Left cardiac atrium (tissue), 4 donors: ENCODE data around the gene CSNK1D. TPM values are rescaled to one million over a fixed set of nuclear protein-coding genes. Genes with fewer than 3 reads are reported as not detected.

ENCODE experiments used
- ATAC-seq, 2 donors: fragments of 200-7000 bp; cut with Tn5 transposase; one replicate each; pipeline ENCODE4 v1.9.1; 2020; ENCODE audit warnings: mild to moderate bottlenecking in 2 of 2, moderate library complexity in 2 of 2
- DNase-seq: peaks from one replicate; pipeline ENCODE4 v3.0.0-alpha.2; 2020
- intact Hi-C, 2 donors: fragments of 100-400 bp; cut with DNase I; formaldehyde crosslinking; loops; one replicate each; pipeline versions ENCODE4 v1.14.1 to v1.15.1; 2022 to 2023
- total RNA-seq, 2 donors: library from RNA; stranded (reverse); fragmentation: NEBNext Ultra II Directional; extraction: Animal tissue kit (Norgen Biotek cat#: 25700); gene quantifications; one replicate each; pipeline ENCODE4 v1.2.1, GENCODE V29; 2021
- donor health status: DM: no; HTN: yes; CAD: no.
- donor health status: DM: no; HTN: yes; CAD: no; lungs with severe emphysema.
- donor health status: DM: yes; HTN: yes; CAD: no.
- donor health status: Dilated cardiomyopathy.

The CSNK1D gene
- total RNA-seq, 2 donors from 2014 or later, result 63.6 to 88.2 TPM

DNA sequence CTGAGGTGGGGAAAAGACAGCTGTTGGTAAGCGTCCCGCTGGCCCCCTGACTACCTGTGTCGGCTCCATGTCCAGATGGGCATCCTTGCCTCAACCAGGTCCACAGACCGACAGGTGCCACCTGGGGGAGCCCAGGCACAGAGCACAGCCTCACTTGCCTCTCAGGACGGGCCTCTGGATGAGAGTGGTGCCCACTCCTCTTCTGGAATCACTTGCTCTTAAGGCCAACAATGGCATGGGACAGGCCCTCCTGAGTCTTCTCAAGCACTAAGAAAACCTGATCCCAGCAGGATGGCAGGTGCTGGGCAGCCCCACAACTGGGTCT lies 27.5 kb downstream of the CSNK1D start:
- no peak for ATAC-seq
- intact Hi-C loops, result loop anchor here in 1 of 2 donors (10.0 kb wide), 1 partner anchor 49 kb away; no protein-coding TSS in a partner anchor
- DNase-seq, result no peak

DNA sequence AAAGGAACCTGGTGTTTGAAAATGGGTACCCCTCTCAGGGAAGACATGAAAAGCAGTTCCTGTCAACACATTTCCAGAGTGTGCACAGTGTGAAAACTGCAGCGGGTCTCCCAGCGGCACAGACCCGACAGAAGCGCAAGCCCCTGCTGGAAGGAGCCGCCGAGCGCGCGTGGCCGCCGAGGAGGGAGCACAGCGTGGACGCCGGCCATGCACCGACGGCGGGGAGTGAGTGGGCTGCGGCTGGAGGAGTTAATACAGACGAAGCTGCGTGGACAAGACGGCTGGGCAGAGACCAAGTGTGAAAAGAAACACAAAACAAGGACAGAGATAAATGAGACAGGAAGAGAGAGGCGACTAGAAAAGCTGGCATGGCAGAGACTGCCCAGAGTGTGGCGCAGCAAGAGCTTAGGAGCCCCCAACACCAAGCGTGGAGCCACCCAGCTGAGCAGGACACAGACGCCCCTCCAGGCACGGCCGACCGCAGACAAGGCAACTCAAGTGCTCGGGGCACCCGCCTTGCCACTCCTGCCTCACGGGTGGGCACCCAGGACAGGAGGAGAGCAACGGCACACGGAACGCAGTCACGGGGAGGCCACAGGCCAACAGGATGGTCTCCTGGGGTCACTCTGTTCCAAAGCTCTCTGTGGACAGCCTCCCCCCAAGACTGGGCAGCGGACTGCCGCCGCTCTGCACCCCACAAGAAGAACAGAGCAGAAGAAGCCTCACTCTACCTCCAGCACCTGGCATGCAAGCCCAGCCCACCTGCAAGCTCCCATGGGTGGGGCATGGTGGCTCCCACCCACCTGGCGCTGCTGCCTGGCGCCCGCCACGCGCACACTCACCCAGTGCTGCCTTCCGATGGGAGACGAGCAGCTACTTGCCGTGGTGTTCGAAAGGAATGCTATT lies 28.1 kb downstream of the CSNK1D start:
- no peak for ATAC-seq
- DNase-seq, result no peak
- intact Hi-C loops, result loop anchor here in 1 of 2 donors (10.0 kb wide), 1 partner anchor 49 kb away; no protein-coding TSS in a partner anchor

DNA sequence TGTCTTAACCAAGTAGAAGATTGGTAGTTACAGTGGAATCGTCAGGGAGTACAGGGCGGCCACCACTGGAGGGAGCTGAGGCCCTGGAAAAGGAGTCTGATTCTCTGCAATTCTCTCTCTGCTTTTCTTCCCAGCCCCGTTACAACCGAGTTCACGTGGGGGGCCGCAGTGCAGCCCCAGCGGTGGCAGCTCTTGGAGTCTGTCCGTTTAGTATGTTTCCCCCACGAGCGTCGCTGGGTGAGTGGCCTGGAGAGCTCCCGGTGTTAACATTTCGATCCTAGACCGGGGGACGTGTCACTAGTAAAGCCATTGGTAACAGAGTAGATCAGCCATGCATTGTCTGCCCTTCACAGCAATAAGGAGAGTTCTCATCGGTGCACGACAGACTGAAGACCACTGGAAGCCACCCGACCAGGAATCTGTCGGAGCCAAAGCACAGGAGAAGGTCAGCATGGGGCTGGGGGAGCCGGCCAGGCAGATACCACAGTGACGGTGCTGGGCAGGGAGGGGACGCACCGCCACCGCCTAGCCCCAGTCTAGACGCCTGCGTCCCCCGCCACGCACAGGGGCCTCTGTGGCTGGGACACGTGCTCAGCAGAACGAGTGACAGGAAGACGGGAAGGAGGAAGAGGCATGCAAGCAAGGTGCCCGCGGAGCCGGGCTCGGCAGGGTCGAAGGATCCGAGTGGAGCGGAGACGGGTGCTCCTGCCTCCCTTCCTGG lies 28.9 kb downstream of the CSNK1D start:
- ATAC-seq, result no peak
- intact Hi-C loops, result loop anchor here in 1 of 2 donors (10.0 kb wide), 1 partner anchor 50 kb away; no protein-coding TSS in a partner anchor
- DNase-seq, result no peak

DNA sequence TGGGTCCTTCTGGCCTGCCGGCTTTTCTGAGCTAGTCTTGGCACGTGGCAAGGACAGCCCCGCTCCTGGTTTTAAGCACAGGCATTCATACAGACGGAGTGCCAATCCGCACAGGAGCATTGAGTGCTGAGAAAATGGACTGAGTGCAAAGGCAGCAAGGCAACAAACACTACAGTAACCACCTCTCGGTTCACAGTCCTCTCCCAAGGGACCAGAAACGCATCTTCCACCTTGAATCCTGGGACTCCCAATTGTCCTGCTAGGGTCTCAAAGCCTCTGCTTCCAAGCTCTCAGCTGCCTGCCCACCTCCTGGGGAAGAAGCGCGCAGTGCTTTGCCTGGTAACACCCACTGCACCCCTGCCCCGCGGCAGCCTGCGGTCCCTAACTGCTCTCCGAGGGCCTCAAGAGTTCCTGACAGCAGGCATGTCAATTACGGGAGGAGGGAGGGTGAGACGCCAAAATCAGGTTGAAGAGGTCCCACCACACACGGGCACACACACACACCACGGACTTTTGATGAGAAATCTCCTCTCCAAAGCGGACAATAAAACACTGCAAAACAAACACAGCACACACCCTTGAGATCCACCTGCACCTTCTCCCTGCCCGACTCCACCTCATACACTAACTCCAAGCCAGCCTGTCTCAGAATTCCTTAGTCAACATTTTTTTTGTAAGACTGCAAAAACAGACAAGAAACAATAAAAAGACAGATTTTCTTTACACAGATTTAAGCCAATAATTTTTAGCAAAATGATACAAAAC lies 29.7 kb downstream of the CSNK1D start:
- no peak for ATAC-seq
- intact Hi-C loops, result loop anchor here in 1 of 2 donors (10.0 kb wide), 1 partner anchor 51 kb away; no protein-coding TSS in a partner anchor
- no peak for DNase-seq

DNA sequence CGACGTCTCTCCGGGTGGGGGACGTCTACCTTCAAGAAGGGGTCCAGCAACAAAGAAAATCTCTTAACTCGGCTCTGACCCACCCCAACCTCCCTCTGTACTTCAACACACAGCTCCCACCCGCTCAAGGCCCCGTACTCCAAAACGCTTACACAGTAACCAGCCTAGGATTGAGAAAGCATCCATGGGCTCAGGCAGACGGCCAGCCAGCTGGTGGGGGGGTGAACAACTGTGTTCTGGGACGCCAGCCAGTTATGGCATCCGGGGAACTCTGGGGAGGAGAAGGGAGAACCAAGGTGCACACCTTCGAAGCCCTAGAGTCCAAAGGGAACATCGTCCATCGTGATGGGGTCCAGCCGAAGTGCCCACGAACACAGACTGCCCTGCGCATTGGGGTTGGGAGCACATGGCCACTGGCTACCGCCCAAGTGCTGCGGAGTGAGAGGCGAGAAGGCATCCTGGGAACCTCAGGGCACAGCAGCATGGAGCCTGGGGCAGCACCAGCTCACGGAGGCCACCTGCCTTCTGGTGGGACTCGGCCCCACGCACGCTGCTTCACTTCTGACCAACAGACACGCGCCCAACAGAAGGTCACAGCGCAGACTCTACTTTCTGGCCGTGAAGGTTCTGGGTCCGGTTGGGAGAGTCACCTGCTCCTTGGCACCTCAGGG lies 30.4 kb downstream of the CSNK1D start:
- intact Hi-C loops, result loop anchor here in 1 of 2 donors (10.0 kb wide), 1 partner anchor 52 kb away; no protein-coding TSS in a partner anchor
- ATAC-seq (peak; percentile 30 to 45), DNase-seq (peak; percentile 83)

DNA sequence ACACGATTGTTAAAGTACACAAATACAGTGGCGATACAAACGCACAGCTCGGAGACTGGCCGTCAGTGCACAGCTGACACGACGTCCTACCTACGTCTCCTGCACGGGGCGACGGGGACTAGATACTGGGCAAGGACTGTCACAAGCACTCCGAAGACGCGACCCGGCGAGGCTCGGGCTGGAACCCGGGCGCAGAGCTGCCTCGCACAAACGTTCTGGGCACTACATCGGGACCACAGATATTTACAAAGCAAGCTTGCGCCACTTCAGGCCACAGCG lies 30.9 kb downstream of the CSNK1D start:
- intact Hi-C loops, result loop anchor here in 1 of 2 donors (10.0 kb wide), 1 partner anchor 52 kb away; no protein-coding TSS in a partner anchor
- DNase-seq (no peak), ATAC-seq (no peak)

DNA sequence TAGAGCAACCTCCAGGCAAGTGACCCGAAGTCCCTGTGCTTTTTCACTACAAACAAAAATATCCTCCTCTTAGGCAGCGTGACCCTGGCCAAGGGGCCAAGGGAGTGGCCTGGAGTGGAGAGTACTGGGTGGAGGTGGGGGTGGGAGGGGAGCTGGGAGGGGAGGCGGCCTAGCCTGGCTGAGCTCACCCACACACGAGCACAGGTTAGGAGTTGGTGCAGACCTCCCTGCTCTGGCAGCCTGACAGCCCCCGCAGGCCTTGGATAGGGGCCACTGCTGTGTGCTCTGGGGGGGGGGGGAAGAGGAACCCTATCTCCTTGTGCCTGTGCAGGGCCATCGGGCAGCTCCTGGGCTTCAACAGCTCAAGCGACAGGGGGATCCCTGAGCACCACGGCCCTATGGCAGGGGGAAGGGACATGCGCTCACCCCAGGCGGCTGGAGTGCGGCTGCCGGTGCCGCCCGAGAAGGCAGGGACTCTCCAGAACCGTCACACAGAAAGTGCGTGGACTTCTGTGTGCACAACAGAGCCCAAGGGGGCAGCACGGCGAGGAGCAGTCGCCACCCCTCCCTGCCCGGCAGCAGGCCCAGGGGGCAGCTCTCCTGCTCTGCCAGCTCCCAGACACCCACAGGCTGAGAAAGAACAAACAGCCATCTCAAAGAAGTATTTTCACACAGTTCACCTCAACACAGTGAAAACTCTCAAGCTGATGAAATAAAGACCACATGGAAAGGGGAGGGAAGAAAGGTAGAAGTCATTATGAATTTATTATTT lies 31.4 kb downstream of the CSNK1D start:
- intact Hi-C loops, result loop anchor here in 1 of 2 donors (10.0 kb wide), 1 partner anchor 53 kb away; no protein-coding TSS in a partner anchor
- ATAC-seq, result peak; percentile 9 to 49
- DNase-seq, result no peak

DNA sequence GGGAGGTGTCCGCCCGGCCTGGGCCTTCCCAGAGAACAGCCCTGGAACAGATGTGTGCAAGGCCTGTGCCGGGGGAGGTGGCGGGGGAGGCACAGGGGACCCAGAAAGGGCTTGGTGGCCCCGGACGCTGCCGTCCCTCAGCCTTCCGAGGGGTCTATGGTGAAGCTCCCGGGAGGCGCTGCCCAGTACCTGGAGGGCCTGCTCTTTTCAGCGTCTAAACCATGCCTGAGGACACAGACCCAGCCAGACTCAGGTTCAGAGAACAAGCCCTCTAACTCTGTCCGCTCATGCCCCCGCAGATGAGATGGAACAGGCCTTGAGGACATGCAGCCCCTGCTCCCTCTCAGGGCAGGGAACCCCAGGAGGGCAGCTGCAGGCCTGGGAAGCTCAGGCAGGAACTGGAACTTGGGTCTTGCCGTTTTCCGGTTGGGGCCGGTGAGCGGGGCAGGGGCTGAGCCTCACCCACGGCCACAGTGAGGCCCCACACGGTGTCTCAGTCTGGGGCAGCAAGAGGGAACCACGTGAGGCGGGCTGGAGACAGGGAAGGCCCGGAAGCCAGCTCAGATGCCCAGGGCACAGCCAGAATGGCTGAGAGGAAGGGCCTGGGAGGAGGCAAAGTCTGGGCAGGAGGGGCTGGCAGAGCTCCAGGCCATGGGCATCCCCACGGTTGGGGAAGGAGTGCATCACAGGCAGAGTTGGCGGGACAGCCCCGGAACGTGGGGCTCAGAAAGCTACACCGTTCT lies 32.1 kb downstream of the CSNK1D start:
- DNase-seq (peak; percentile 86), ATAC-seq (peak; percentile 48 to 49)
- intact Hi-C loops, result loop anchor here in 1 of 2 donors (10.0 kb wide), 1 partner anchor 53 kb away; no protein-coding TSS in a partner anchor

DNA sequence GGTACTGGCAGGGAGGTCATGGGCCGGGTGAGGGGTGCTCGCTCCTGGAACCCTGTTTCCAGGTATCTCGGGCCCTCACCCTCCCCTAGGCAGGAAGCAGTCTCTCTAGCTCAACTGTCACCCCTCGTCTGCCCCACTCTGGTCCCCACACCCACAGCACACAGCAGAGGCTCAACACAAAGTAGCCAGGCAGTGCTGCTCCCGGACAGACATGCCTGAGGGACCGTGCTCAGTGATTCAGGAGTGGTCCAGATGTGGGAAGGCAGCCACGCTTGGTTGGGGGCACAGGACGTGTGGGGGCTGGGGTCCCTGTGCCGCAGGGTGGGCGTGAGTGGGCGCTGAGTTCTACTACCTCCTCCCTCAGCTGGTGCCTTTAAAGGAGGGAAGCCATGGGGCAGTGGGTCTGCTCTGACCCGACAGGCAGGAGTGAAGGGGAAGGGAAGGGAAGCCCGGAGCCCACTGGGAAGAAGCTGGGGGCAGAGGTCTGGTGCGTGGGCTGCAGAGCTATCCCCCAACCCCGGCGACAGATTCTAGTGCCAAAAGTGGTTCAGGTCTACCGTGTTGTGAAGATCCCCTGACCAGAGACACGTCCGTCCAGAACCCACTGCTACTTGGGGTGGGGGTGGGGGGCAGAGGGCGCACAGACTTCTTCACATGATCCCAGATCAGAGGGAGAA lies 32.9 kb downstream of the CSNK1D start:
- DNase-seq (no peak), ATAC-seq (no peak)
- intact Hi-C loops, result loop anchor here in 1 of 2 donors (10.0 kb wide), 1 partner anchor 54 kb away; no protein-coding TSS in a partner anchor

DNA sequence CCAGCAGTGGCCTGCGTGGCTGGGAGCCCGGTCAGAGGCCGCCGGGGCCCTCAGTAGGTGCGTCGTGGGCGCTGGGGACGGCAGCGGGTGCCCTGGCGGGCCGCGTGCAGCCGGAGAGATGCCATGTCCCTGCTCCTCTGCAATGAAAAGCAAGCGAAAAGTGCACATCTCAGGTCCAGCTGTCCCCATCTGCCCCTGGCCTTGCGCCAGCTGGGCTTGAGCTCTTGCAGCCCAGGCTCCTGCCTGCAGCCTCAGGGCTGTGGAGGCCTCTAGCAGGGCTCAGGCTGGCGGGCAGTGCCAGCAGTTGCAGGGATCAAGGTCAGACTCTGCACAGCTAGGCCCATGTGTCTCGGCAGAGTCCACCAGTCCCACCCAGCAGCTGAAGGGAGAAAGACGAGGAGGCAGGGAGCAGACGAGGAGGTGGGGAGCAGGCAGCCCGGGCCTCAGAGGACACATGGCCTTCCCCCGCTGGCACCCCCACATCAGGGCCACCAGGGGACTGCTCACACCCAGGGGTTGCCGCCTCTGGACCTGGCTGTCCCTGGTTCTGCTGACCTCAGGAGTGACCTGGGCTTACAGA lies 33.5 kb downstream of the CSNK1D start:
- intact Hi-C loops, result loop anchor here in 1 of 2 donors (5.0 to 10.0 kb wide), 3 partner anchors 32 to 82 kb away; partner anchors contain the start of gene CSNK1D
- DNase-seq, result no peak
- ATAC-seq, result no peak

DNA sequence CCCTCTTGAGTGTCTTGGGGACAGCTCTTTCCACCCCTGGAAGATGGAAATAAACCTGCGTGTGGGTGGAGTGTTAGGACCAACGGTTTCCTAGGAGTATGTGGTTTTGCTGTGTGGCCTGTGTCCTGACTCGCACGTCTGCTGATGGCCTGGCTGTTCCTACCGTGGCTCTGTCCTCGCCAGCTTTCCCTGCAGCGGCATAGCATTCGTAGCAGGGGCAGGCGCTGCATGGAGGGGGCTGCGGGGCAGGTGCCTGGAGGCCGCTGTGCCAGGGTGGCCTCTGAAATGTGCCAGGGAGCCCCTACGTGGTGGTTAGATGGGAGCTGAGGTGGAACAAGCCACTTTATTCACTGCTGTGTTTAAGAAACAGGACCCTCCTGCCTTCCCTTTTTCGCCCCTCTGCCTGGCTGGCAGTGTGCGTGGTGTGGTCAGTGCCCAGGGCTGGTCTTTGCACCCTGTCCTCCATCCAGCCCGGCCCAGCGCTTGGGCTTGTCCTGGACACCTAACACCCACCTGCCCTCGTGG lies 34.0 kb downstream of the CSNK1D start:
- ATAC-seq, result no peak
- intact Hi-C loops, result loop anchor here in 1 of 2 donors (5.0 kb wide), 2 partner anchors 33 to 83 kb away; partner anchors contain the start of gene CSNK1D
- DNase-seq, result no peak

DNA sequence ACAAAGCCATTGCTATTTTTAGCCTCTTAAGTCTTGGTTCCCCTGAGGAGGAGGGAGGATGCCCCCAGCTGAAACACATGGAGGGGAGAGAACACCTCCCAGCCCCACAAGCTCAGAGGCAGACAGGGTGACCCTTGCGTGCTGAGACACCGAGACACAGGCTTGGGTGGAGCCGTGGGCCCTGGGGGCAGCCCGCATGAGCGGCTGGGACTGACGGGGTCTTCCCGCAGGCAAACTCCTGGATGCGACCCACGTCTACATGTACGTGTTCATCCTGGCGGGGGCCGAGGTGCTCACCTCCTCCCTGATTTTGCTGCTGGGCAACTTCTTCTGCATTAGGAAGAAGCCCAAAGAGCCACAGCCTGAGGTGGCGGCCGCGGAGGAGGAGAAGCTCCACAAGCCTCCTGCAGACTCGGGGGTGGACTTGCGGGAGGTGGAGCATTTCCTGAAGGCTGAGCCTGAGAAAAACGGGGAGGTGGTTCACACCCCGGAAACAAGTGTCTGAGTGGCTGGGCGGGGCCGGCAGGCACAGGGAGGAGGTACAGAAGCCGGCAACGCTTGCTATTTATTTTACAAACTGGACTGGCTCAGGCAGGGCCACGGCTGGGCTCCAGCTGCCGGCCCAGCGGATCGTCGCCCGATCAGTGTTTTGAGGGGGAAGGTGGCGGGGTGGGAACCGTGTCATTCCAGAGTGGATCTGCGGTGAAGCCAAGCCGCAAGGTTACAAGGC lies 34.9 kb downstream of the CSNK1D start:
- DNase-seq, result peak; percentile 81
- ATAC-seq, result peak; percentile 10 to 15
- intact Hi-C loops, result loop anchor here in 1 of 2 donors (5.0 kb wide), 2 partner anchors 34 to 84 kb away; partner anchors contain the start of gene CSNK1D

DNA sequence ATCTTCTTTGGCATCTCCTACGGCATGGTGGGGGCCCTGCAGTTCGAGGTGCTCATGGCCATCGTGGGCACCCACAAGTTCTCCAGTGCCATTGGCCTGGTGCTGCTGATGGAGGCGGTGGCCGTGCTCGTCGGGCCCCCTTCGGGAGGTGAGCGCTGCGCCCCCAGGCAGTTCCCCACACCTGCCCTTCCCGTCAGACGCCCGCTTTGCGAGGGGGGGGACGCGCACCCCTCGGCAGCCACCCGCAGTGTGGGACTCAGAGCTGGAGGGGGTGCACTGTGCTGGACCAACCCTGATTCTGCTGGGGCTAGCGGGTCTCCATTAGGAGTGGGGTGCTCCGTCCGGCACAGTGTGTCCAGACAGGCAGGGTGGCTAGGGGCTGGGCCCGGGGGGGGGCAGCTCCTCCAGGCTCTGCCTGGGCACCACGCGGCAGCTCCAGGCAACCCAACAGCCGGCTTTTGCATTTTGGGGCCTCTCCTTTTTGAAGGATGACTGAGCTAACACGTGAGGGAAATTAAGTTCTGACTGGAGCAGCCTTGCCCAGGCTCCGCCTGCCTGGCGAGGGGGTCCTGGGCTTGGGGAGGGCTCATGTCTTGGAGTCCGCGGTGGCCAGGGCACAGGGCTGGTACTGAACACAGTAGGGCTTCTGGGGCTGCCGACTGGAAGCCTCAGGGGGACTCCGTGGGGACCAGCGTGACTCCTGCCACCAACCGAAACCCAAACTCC lies 35.6 kb downstream of the CSNK1D start:
- no peak for ATAC-seq
- no peak for DNase-seq
- intact Hi-C loops, result loop anchor here (2.0 to 5.0 kb wide), 3 partner anchors 34 to 84 kb away; partner anchors contain the start of gene CSNK1D (in 1 of the 2)

DNA sequence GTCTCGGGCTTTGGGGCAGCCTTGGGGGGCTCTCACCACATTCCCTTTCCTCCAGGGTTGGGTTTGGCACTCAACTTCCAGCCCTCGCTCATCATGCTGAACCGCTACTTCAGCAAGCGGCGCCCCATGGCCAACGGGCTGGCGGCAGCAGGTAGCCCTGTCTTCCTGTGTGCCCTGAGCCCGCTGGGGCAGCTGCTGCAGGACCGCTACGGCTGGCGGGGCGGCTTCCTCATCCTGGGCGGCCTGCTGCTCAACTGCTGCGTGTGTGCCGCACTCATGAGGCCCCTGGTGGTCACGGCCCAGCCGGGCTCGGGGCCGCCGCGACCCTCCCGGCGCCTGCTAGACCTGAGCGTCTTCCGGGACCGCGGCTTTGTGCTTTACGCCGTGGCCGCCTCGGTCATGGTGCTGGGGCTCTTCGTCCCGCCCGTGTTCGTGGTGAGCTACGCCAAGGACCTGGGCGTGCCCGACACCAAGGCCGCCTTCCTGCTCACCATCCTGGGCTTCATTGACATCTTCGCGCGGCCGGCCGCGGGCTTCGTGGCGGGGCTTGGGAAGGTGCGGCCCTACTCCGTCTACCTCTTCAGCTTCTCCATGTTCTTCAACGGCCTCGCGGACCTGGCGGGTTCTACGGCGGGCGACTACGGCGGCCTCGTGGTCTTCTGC lies 36.3 kb downstream of the CSNK1D start:
- intact Hi-C loops, result loop anchor here (2.0 to 5.0 kb wide), 3 partner anchors 35 to 85 kb away; partner anchors contain the start of gene CSNK1D (in 1 of the 2)
- DNase-seq (no peak), ATAC-seq (no peak)
